ENCODE results near the gene TMEM185B.

- TF ChIP-seq CTCF (IDR thresholded peaks at IDR 0.05) (no peak), ZFX (IDR thresholded peaks at IDR 0.05; ENCODE audit: borderline replicate concordance) (no peak)
Observed at GRCh38 chr2:120220756-120221155, 2.4 kb downstream of the TMEM185B start.

Data from 22Rv1 (cell line).